Gastroesophageal sphincter (tissue), 3 donors: Measurements from ENCODE around the gene DCUN1D1.

ENCODE experiments used
- POLR2AphosphoS5 ChIP-seq: sonication (generic); formaldehyde crosslinking; IDR thresholded peaks from one replicate; pipeline ENCODE4 v1.6.1; 2017; ENCODE audit warnings: antibody characterized with exemption
- TF ChIP-seq, protein P1 (sequence below), 4 experiments: fragments of 200-600 bp in 2 of 4; fragments of 450-650 bp in 2 of 4; sonication (generic) in 1 of 4; IDR thresholded peaks; one replicate each; pipeline ENCODE4 v1.5.1; 2017 to 2019; ENCODE audit warnings: antibody characterized with exemption in 4 of 4, mild to moderate bottlenecking in 2 of 4, moderate library complexity in 2 of 4

DNA sequence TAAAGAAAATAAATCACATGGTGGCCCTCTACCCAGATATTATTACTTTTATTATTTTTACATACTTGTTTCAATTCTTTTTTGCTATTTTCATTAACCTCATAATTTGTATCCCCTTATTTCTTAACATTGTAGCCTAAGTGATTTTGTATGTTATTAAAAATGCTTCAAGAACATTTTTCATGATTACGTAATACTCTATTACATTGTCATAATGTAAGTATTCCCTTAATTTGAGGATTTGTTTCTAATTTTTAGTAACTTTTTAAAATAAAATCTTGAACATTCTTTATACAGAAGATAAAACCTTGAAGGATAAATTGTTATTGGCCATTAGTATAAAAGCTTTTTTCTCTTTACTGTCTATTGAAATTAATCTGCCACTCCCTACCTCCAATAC is 89.0 kb downstream of the DCUN1D1 start:
- TF ChIP-seq, protein P1, sequence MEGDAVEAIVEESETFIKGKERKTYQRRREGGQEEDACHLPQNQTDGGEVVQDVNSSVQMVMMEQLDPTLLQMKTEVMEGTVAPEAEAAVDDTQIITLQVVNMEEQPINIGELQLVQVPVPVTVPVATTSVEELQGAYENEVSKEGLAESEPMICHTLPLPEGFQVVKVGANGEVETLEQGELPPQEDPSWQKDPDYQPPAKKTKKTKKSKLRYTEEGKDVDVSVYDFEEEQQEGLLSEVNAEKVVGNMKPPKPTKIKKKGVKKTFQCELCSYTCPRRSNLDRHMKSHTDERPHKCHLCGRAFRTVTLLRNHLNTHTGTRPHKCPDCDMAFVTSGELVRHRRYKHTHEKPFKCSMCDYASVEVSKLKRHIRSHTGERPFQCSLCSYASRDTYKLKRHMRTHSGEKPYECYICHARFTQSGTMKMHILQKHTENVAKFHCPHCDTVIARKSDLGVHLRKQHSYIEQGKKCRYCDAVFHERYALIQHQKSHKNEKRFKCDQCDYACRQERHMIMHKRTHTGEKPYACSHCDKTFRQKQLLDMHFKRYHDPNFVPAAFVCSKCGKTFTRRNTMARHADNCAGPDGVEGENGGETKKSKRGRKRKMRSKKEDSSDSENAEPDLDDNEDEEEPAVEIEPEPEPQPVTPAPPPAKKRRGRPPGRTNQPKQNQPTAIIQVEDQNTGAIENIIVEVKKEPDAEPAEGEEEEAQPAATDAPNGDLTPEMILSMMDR (IDR thresholded peaks at IDR 0.05): no peak
- no peak for TF ChIP-seq POLR2AphosphoS5
